ENCODE measurements around the gene PRG2.

The PRG2 gene

DNA sequence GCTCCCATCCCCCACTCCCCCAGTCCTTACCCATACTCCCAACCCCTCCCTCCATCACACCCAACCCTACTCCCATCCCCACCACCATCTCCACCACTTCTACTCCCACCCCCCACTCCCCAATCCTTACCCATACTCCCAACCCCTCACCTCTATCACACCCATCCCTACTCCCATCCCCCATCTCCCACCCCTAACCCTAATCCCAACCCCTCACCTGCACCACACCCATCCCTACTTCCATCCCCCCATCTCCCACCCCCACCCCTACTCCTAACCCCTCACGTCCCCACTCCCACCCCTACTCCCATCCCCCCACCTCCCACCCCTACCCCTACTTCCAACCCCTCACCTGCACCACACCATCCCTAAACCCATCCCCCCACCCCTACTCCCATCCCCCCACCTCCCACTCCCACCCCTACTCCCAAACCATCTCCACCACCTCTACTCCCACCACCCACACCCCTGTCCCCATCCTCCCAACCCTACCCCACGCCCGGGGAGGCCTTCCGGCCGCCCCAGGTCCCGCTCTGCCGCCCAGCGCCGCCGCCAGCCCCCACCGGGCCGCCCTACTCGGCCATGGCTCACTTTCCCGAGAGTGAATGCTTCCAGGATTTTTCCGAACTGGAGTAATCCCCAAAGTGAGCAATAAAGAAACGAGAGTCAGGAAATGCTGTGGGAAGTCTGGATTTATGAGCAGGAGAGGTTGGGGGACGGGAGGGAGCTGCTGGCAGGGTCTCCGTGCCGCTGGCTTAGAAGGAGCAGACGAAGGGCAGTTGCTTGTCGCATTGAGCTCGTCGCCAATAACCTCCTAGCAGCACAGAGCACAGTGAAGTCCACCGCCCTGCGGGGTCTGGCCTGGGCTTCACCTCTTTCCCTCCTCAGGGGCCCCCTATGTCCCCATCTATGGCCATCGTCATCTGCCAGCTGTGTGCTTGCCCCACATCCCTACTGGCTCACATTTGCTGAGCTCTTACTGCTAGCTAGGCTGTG is 14.1 kb downstream of the PRG2 start:
- H3K79me1 ChIP-seq (replicated peaks; ENCODE audit: low read length, poor library complexity, severe bottlenecking) = no peaks in the 10 kb centered on the region
- no peak overlapping the region for H4K91ac ChIP-seq (ENCODE audit: low read length)
- no peak overlapping the region for H3K27ac ChIP-seq (ENCODE audit: low read length, poor library complexity, severe bottlenecking)
- H3K18ac ChIP-seq (ENCODE audit: low read depth in 1 of 2, low read length in 2 of 2) = no peak overlapping the region
- H2BK15ac ChIP-seq (ENCODE audit: low read depth, poor library complexity, severe bottlenecking) = no peak overlapping the region
- H3K4ac ChIP-seq (ENCODE audit: low read depth in 1 of 2, low read length in 2 of 2) = no peak overlapping the region
- H2BK12ac ChIP-seq (ENCODE audit: low read length in 2 of 2) = no peak overlapping the region
- H3K27me3 ChIP-seq (ENCODE audit: control insufficient read depth in 1 of 2, insufficient read depth in 1 of 2, low read length in 2 of 2) = peaks cover 0 to 35% of the 10 kb centered on the region in 2 experiments
- H3K4me1 ChIP-seq (ENCODE audit: control insufficient read depth, insufficient read depth, low read depth, low read length) = no peaks in the 10 kb centered on the region
- no peaks in the 10 kb centered on the region for H3K9me3 ChIP-seq (ENCODE audit: control insufficient read depth, low read length)
- DNase-seq = no peak
- no peak overlapping the region for H2BK5ac ChIP-seq (ENCODE audit: low read depth, low read length, poor library complexity, severe bottlenecking)
- no peak overlapping the region for H3K23ac ChIP-seq (ENCODE audit: low read length in 2 of 2)
- H2AK5ac ChIP-seq (ENCODE audit: low read length, severe bottlenecking) = no peak overlapping the region
- no peak overlapping the region for H2BK120ac ChIP-seq (ENCODE audit: low read depth, low read length)
- H3K36me3 ChIP-seq (ENCODE audit: control insufficient read depth in 1 of 2, insufficient read depth in 2 of 2, low read depth in 1 of 2, low read length in 2 of 2) = no peaks in the 10 kb centered on the region
- no peak overlapping the region for H3K14ac ChIP-seq (ENCODE audit: low read length in 2 of 2)
- no peak overlapping the region for H3K9ac ChIP-seq (ENCODE audit: low read length)
- no peak overlapping the region for H2AFZ ChIP-seq (ENCODE audit: low read depth, low read length)
- H4K8ac ChIP-seq (ENCODE audit: low read length) = no peak overlapping the region
- H3K4me2 ChIP-seq (ENCODE audit: low read length, poor library complexity, severe bottlenecking) = no peak overlapping the region
- WGBS = 37% methylated on average over 25 of the region's 26 CpGs
- H3K4me3 ChIP-seq (ENCODE audit: insufficient read depth in 1 of 2, low read depth in 1 of 2, low read length in 2 of 2) = no peak overlapping the region

DNA sequence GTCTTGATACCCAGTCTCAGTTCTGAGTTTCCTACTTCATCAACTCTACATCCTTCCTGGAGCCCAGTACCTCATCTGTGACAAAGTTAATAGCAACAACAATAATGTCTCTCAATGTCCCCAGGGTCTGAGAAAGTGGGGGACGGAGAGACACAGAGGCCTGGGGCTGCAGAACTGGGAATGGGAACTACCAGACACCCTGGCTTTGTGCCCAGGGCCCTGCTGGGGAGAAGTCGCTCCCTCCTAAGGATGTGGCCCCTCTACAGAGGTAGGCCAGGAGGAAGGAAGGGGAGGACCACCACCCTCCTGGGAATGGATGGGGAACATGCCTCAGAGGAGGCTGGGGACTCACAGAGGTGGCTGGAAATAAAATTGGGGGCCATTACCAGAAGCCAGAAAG is 15.0 kb downstream of the PRG2 start:
- Histone ChIP-seq H3K23ac (ENCODE audit: low read length in 2 of 2) (no peak overlapping the region), H3K4ac (ENCODE audit: low read depth in 1 of 2, low read length in 2 of 2) (no peak overlapping the region), H2BK15ac (ENCODE audit: low read depth, poor library complexity, severe bottlenecking) (no peak overlapping the region), H2AFZ (ENCODE audit: low read depth, low read length) (no peak overlapping the region), H3K18ac (ENCODE audit: low read depth in 1 of 2, low read length in 2 of 2) (no peak overlapping the region), H3K4me2 (ENCODE audit: low read length, poor library complexity, severe bottlenecking) (no peak overlapping the region), H3K36me3 (ENCODE audit: control insufficient read depth in 1 of 2, insufficient read depth in 2 of 2, low read depth in 1 of 2, low read length in 2 of 2) (no peaks in the 10 kb centered on the region), H3K9ac (ENCODE audit: low read length) (no peak overlapping the region), H3K4me1 (ENCODE audit: control insufficient read depth, insufficient read depth, low read depth, low read length) (no peaks in the 10 kb centered on the region), H3K9me3 (ENCODE audit: control insufficient read depth, low read length) (no peaks in the 10 kb centered on the region), H2BK12ac (ENCODE audit: low read length in 2 of 2) (no peak overlapping the region), H3K27ac (ENCODE audit: low read length, poor library complexity, severe bottlenecking) (no peak overlapping the region), H3K14ac (ENCODE audit: low read length in 2 of 2) (no peak overlapping the region), H2BK5ac (ENCODE audit: low read depth, low read length, poor library complexity, severe bottlenecking) (no peak overlapping the region), H3K4me3 (ENCODE audit: insufficient read depth in 1 of 2, low read depth in 1 of 2, low read length in 2 of 2) (no peak overlapping the region), H3K79me1 (replicated peaks; ENCODE audit: low read length, poor library complexity, severe bottlenecking) (no peaks in the 10 kb centered on the region), H3K27me3 (ENCODE audit: control insufficient read depth in 1 of 2, insufficient read depth in 1 of 2, low read length in 2 of 2) (peaks cover 0 to 30% of the 10 kb centered on the region in 2 experiments), H4K8ac (ENCODE audit: low read length) (no peak overlapping the region), H4K91ac (ENCODE audit: low read length) (peak overlapping the region; percentile 67), H2BK120ac (ENCODE audit: low read depth, low read length) (no peak overlapping the region), H2AK5ac (ENCODE audit: low read length, severe bottlenecking) (no peak overlapping the region)
- no peak for DNase-seq
- 75% methylated on average over 2 of the region's 2 CpGs for WGBS

DNA sequence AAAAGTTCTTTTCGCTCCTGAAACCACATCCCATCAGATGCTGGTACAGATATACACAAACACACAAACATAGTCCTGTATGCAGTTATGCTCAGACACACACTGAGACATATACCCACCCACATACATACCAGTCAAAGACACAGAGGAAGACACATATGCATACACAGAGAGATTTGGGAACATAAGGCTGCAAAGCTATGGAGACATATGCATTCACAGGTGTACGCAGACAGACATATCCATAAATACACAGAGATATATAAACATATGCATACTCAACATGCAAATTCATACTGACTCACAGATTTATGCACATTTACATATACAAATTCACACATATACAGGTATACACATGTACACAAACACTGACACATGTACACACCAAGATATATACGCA is 15.5 kb downstream of the PRG2 start:
- no peak overlapping the region for H2AK5ac ChIP-seq (ENCODE audit: low read length, severe bottlenecking)
- H3K4me1 ChIP-seq (ENCODE audit: control insufficient read depth, insufficient read depth, low read depth, low read length) = no peaks in the 10 kb centered on the region
- no peaks in the 10 kb centered on the region for H3K36me3 ChIP-seq (ENCODE audit: control insufficient read depth in 1 of 2, insufficient read depth in 2 of 2, low read depth in 1 of 2, low read length in 2 of 2)
- no peak overlapping the region for H2AFZ ChIP-seq (ENCODE audit: low read depth, low read length)
- no peak overlapping the region for H3K14ac ChIP-seq (ENCODE audit: low read length in 2 of 2)
- H4K8ac ChIP-seq (ENCODE audit: low read length) = no peak overlapping the region
- no peak overlapping the region for H2BK12ac ChIP-seq (ENCODE audit: low read length in 2 of 2)
- H2BK15ac ChIP-seq (ENCODE audit: low read depth, poor library complexity, severe bottlenecking) = no peak overlapping the region
- no peaks in the 10 kb centered on the region for H3K9me3 ChIP-seq (ENCODE audit: control insufficient read depth, low read length)
- H3K4me3 ChIP-seq (ENCODE audit: insufficient read depth in 1 of 2, low read depth in 1 of 2, low read length in 2 of 2) = no peak overlapping the region
- H3K79me1 ChIP-seq (replicated peaks; ENCODE audit: low read length, poor library complexity, severe bottlenecking) = no peaks in the 10 kb centered on the region
- WGBS = 91% methylated on average over 3 of the region's 3 CpGs
- no peak overlapping the region for H4K91ac ChIP-seq (ENCODE audit: low read length)
- DNase-seq = no peak
- H3K23ac ChIP-seq (ENCODE audit: low read length in 2 of 2) = no peak overlapping the region
- no peak overlapping the region for H2BK120ac ChIP-seq (ENCODE audit: low read depth, low read length)
- no peak overlapping the region for H3K18ac ChIP-seq (ENCODE audit: low read depth in 1 of 2, low read length in 2 of 2)
- no peak overlapping the region for H3K27ac ChIP-seq (ENCODE audit: low read length, poor library complexity, severe bottlenecking)
- H3K4ac ChIP-seq (ENCODE audit: low read depth in 1 of 2, low read length in 2 of 2) = no peak overlapping the region
- no peak overlapping the region for H2BK5ac ChIP-seq (ENCODE audit: low read depth, low read length, poor library complexity, severe bottlenecking)
- H3K27me3 ChIP-seq (ENCODE audit: control insufficient read depth in 1 of 2, insufficient read depth in 1 of 2, low read length in 2 of 2) = peaks cover 0 to 29% of the 10 kb centered on the region in 2 experiments
- no peak overlapping the region for H3K9ac ChIP-seq (ENCODE audit: low read length)
- no peak overlapping the region for H3K4me2 ChIP-seq (ENCODE audit: low read length, poor library complexity, severe bottlenecking)

DNA sequence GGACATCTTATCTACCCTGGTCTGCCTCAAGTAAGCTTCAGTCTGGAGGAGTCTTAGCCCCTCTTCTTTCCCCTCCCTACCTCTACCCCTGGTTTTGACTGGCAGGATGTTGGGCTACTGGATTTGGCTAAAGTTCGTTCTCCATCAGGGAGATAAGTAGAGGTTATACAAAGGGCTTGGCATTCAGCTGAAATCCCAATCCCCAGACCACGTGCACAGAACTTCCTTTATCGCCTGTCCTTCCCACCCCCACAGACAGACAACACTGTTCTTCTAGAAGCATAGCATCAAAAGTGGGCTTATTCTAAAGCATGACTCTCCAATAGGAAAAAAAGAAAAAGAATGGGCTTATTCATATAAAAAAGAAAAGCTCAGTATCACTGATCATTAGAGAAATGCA is 17.3 kb downstream of the PRG2 start:
- WGBS = no CpG with 5 or more reads among the region's 3 CpGs
- H2BK120ac ChIP-seq (ENCODE audit: low read depth, low read length) = no peak overlapping the region
- H2AK5ac ChIP-seq (ENCODE audit: low read length, severe bottlenecking) = no peak overlapping the region

More for the DNA sequence above, 17.3 kb downstream of the PRG2 start:
- H3K4me1 ChIP-seq (ENCODE audit: control insufficient read depth, insufficient read depth, low read depth, low read length) = no peaks in the 10 kb centered on the region
- no peak overlapping the region for H2BK15ac ChIP-seq (ENCODE audit: low read depth, poor library complexity, severe bottlenecking)
- H3K79me1 ChIP-seq (replicated peaks; ENCODE audit: low read length, poor library complexity, severe bottlenecking) = no peaks in the 10 kb centered on the region
- no peak overlapping the region for H3K27ac ChIP-seq (ENCODE audit: low read length, poor library complexity, severe bottlenecking)
- H4K8ac ChIP-seq (ENCODE audit: low read length) = no peak overlapping the region
- no peaks in the 10 kb centered on the region for H3K36me3 ChIP-seq (ENCODE audit: control insufficient read depth in 1 of 2, insufficient read depth in 2 of 2, low read depth in 1 of 2, low read length in 2 of 2)
- H3K23ac ChIP-seq (ENCODE audit: low read length in 2 of 2) = no peak overlapping the region
- no peak overlapping the region for H2AFZ ChIP-seq (ENCODE audit: low read depth, low read length)
- no peak overlapping the region for H3K4me2 ChIP-seq (ENCODE audit: low read length, poor library complexity, severe bottlenecking)
- no peak overlapping the region for H2BK5ac ChIP-seq (ENCODE audit: low read depth, low read length, poor library complexity, severe bottlenecking)
- no peak overlapping the region for H3K14ac ChIP-seq (ENCODE audit: low read length in 2 of 2)
- no peak overlapping the region for H4K91ac ChIP-seq (ENCODE audit: low read length)
- H2BK12ac ChIP-seq (ENCODE audit: low read length in 2 of 2) = no peak overlapping the region
- no peak overlapping the region for H3K4me3 ChIP-seq (ENCODE audit: insufficient read depth in 1 of 2, low read depth in 1 of 2, low read length in 2 of 2)
- H3K18ac ChIP-seq (ENCODE audit: low read depth in 1 of 2, low read length in 2 of 2) = no peak overlapping the region
- H3K9ac ChIP-seq (ENCODE audit: low read length) = no peak overlapping the region
- no peak overlapping the region for H3K4ac ChIP-seq (ENCODE audit: low read depth in 1 of 2, low read length in 2 of 2)
- DNase-seq = no peak
- H3K27me3 ChIP-seq (ENCODE audit: control insufficient read depth in 1 of 2, insufficient read depth in 1 of 2, low read length in 2 of 2) = peaks cover 0 to 29% of the 10 kb centered on the region in 2 experiments
- H3K9me3 ChIP-seq (ENCODE audit: control insufficient read depth, low read length) = no peaks in the 10 kb centered on the region

Measured in mesenchymal stem cell (in vitro differentiated cells and primary cell).